CD4-positive, alpha-beta T cell (primary cell): ENCODE results near the gene PTPRCAP. TPM values are rescaled to one million over a fixed set of nuclear protein-coding genes. Genes with fewer than 3 reads are reported as not detected.
A peak's percentile ranks its signal among the peaks of the same experiment; 100 is the strongest.

Source experiments
- ATAC-seq: fragments of 200-7000 bp; cut with Tn5 transposase; one replicate; pipeline ENCODE4 v1.10.0; 2022; ENCODE audit warnings: mild to moderate bottlenecking; ENCODE audit not compliant: poor library complexity
- CTCF ChIA-PET: fragments of 350-600 bp; sonication (Branson Sonifier 250); formaldehyde crosslinking; loops from one replicate; lab custom pipeline; 2021; ENCODE audit warnings: antibody characterized with exemption, inconsistent platforms; lab: Charles Lee
- POLR2A ChIA-PET: fragments of 350-600 bp; sonication (Branson Sonifier 250); formaldehyde crosslinking; loops from one replicate; lab custom pipeline; 2021; ENCODE audit warnings: antibody characterized with exemption, inconsistent platforms; lab: Charles Lee
- DNase-seq, 14 experiments: peaks; one replicate each; pipeline ENCODE4 v3.0.0-alpha.2; 2013 to 2020; ENCODE audit warnings: mixed read lengths in 2 of 14
- H3K27ac ChIP-seq, 2 donors: one replicate each; pipeline versions ENCODE4 v1.5.1 to v1.7.0; 2013; ENCODE audit warnings: low read length in 2 of 2, low read depth in 1 of 2, mild to moderate bottlenecking in 1 of 2
- H3K27me3 ChIP-seq, 2 experiments: 1 replicate in 1 of 2; 2 replicates in 1 of 2; pipeline versions ENCODE4 v1.6.1 to v1.7.0; 2013; ENCODE audit warnings: low read length in 2 of 2, control low read depth in 1 of 2, mild to moderate bottlenecking in 1 of 2, moderate library complexity in 1 of 2; ENCODE audit not compliant: insufficient read depth in 2 of 2, control insufficient read depth in 1 of 2
- H3K36me3 ChIP-seq: one replicate; pipeline ENCODE4 v1.6.1; 2013; ENCODE audit warnings: low read length, control low read depth; ENCODE audit not compliant: insufficient read depth
- H3K4me1 ChIP-seq: one replicate; pipeline ENCODE4 v1.6.1; 2013; ENCODE audit warnings: low read length, control low read depth; ENCODE audit not compliant: insufficient read depth
- H3K4me3 ChIP-seq: one replicate; pipeline ENCODE4 v1.5.1; 2013; ENCODE audit warnings: mild to moderate bottlenecking, low read length, moderate library complexity
- H3K9me3 ChIP-seq, 2 experiments: 1 replicate in 1 of 2; 2 replicates in 1 of 2; pipeline versions ENCODE4 v1.6.1 to v1.7.0; 2013; ENCODE audit warnings: low read length in 2 of 2, mild to moderate bottlenecking in 2 of 2, control low read depth in 1 of 2, moderate library complexity in 1 of 2; ENCODE audit not compliant: control insufficient read depth in 1 of 2, insufficient read depth in 1 of 2
- H3K27ac Mint-ChIP-seq: one replicate; pipeline ENCODE4 v1.8.0; 2020; ENCODE audit warnings: mixed read lengths
- H3K27me3 Mint-ChIP-seq: one replicate; pipeline ENCODE4 v1.8.0; 2021; ENCODE audit warnings: mixed read lengths
- H3K36me3 Mint-ChIP-seq: one replicate; pipeline ENCODE4 v1.8.0; 2021; ENCODE audit warnings: low read depth, mixed read lengths
- H3K4me1 Mint-ChIP-seq: one replicate; pipeline ENCODE4 v1.8.0; 2021; ENCODE audit warnings: low read depth, mixed read lengths
- H3K4me3 Mint-ChIP-seq: one replicate; pipeline ENCODE4 v1.8.0; 2020; ENCODE audit warnings: mild to moderate bottlenecking, mixed read lengths
- H3K9me3 Mint-ChIP-seq: one replicate; pipeline ENCODE4 v1.8.0; 2020; ENCODE audit warnings: mixed read lengths
- intact Hi-C, 2 experiments: fragments of 100-400 bp; cut with DNase I in 1 of 2; cut with micrococcal nuclease in 1 of 2; formaldehyde crosslinking; loops; one replicate each; pipeline versions ENCODE4 v1.15.1 to v1.9.0; 2023 to 2025; cut with DNase I, micrococcal nuclease
- total RNA-seq, 174 experiments: library from RNA in 2 of 174; stranded (reverse) in 2 of 174; gene quantifications; one replicate each; pipeline ENCODE4 v1.2.3 and lab custom pipeline; 2021 to 2026
- TF ChIP-seq, protein P1 (sequence below): fragments of 200-600 bp; IDR thresholded peaks from one replicate; pipeline ENCODE4 v1.8.0; 2022; ENCODE audit warnings: antibody characterized with exemption, mild to moderate bottlenecking

Gene PTPRCAP
- total RNA-seq, 2 experiments from 2014 or later = 129 to 134 TPM

GRCh38 chr11:67401495-67402191, 35.8 kb downstream of the PTPRCAP start, which contains the start of gene PPP1CA:
TSS of gene PPP1CA (minus strand) at chr11:67401858. CDS start at chr11:67401782, 76 bp downstream.
- Histone ChIP-seq H3K4me1 (peaks cover 86% of the 10 kb centered on the region), H3K27me3 (peaks cover 0 to 3% of the 10 kb centered on the region in 2 experiments), H3K9me3 (peaks cover 0 to 5% of the 10 kb centered on the region in 2 experiments), H3K36me3 (peaks cover 48% of the 10 kb centered on the region), H3K4me3 (peak within 1 kb of the TSS; percentile 98), H3K27ac (peak within 1 kb of the TSS; percentile 62 to 84)
- H3K9me3 Mint-ChIP-seq = no peaks in the 10 kb centered on the region
- H3K4me1 Mint-ChIP-seq = peaks cover 56% of the 10 kb centered on the region
- peak within 1 kb of the TSS; percentile 100 for H3K4me3 Mint-ChIP-seq
- H3K36me3 Mint-ChIP-seq = peaks cover 56% of the 10 kb centered on the region
- peak; percentile 83 to 96 (median 92) for DNase-seq
- no peaks in the 10 kb centered on the region for H3K27me3 Mint-ChIP-seq
- peak; percentile 69 for ATAC-seq
- TF ChIP-seq, protein P1, sequence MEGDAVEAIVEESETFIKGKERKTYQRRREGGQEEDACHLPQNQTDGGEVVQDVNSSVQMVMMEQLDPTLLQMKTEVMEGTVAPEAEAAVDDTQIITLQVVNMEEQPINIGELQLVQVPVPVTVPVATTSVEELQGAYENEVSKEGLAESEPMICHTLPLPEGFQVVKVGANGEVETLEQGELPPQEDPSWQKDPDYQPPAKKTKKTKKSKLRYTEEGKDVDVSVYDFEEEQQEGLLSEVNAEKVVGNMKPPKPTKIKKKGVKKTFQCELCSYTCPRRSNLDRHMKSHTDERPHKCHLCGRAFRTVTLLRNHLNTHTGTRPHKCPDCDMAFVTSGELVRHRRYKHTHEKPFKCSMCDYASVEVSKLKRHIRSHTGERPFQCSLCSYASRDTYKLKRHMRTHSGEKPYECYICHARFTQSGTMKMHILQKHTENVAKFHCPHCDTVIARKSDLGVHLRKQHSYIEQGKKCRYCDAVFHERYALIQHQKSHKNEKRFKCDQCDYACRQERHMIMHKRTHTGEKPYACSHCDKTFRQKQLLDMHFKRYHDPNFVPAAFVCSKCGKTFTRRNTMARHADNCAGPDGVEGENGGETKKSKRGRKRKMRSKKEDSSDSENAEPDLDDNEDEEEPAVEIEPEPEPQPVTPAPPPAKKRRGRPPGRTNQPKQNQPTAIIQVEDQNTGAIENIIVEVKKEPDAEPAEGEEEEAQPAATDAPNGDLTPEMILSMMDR = no peak
- peak within 1 kb of the TSS; percentile 98 for H3K27ac Mint-ChIP-seq
- intact Hi-C loops = loop anchor here (1.0 to 5.0 kb wide), 6 partner anchors 27 to 106 kb away; partner anchors contain the start of genes TMEM134 (in 2 of the 2), CDK2AP2 (in 1 of the 2), PITPNM1 (in 1 of the 2) and PTPRCAP (in 1 of the 2)
- ChIA-PET POLR2A (interaction anchor here (0.7 to 7.1 kb wide), 36 partner anchors 7 to 758 kb away, joined by 3 to 353 read pairs (median 6); partner anchors contain the start of genes AIP, ANKRD13D, CARNS1 and CLCF1), CTCF (interaction anchor here (0.6 to 5.3 kb wide), 25 partner anchors 8 to 182 kb away, joined by 3 to 46 read pairs (median 4); partner anchors contain the start of genes AIP, CARNS1, CDK2AP2 and CLCF1)

- peaks cover 56% of the 10 kb centered on the region for H3K36me3 Mint-ChIP-seq
- peak overlapping the region; percentile 73 for H3K27ac Mint-ChIP-seq
- ChIA-PET CTCF (interaction anchor here (0.6 to 5.3 kb wide), 23 partner anchors 8 to 183 kb away, joined by 3 to 46 read pairs (median 4); partner anchors contain the start of genes AIP, CARNS1, CDK2AP2 and CLCF1), POLR2A (interaction anchor here (0.7 to 7.1 kb wide), 33 partner anchors 8 to 758 kb away, joined by 3 to 353 read pairs (median 6); partner anchors contain the start of genes AIP, ANKRD13D, CARNS1 and GPR152)
- H3K27ac ChIP-seq = peak overlapping the region; percentile 38 to 78
- ATAC-seq = no peak
- H3K36me3 ChIP-seq = peaks cover 48% of the 10 kb centered on the region
- H3K4me1 ChIP-seq = peaks cover 86% of the 10 kb centered on the region
- H3K4me1 Mint-ChIP-seq = peaks cover 55% of the 10 kb centered on the region
- H3K9me3 ChIP-seq = peaks cover 0 to 5% of the 10 kb centered on the region in 2 experiments
- peak overlapping the region; percentile 98 for H3K4me3 ChIP-seq
- TF ChIP-seq, protein P1 = no peak
- peaks cover 0 to 3% of the 10 kb centered on the region in 2 experiments for H3K27me3 ChIP-seq
- H3K4me3 Mint-ChIP-seq = peak overlapping the region; percentile 93
- no peaks in the 10 kb centered on the region for H3K9me3 Mint-ChIP-seq
- no peaks in the 10 kb centered on the region for H3K27me3 Mint-ChIP-seq
- intact Hi-C loops = loop anchor here (1.0 to 5.0 kb wide), 5 partner anchors 28 to 106 kb away; partner anchors contain the start of genes CDK2AP2 (in 1 of the 2), PITPNM1 (in 1 of the 2), PTPRCAP (in 1 of the 2) and RPS6KB2 (in 1 of the 2)
- no peak for DNase-seq
Measured at GRCh38 chr11:67400942-67401494, 36.5 kb downstream of the PTPRCAP start.
